Neural progenitor cell (in vitro differentiated cells): ENCODE results near the gene C7orf33.

ENCODE experiments used
- CTCF ChIP-seq: fragments of 200-600 bp; sonication (generic); IDR thresholded peaks from 2 replicates; pipeline ENCODE4 v1.5.1; 2017; ENCODE audit warnings: antibody characterized with exemption, mild to moderate bottlenecking
- EZH2 ChIP-seq: fragments of 200-600 bp; sonication (generic); IDR thresholded peaks from 2 replicates; pipeline ENCODE4 v1.6.1; 2017; ENCODE audit warnings: antibody characterized with exemption, mild to moderate bottlenecking, moderate library complexity

GRCh38 chr7:148558914-148559313 lies 31.7 kb upstream of the C7orf33 start:
- TF ChIP-seq EZH2: no peak
- TF ChIP-seq CTCF: no peak
